Left forelimb (tissue), 1 donor: ENCODE results near the gene SCML1.
A peak's percentile ranks its signal among the peaks of the same experiment; 100 is the strongest.

ENCODE experiments used
- DNase-seq: peaks from one replicate; pipeline ENCODE4 v3.0.0-alpha.2; 2018; ENCODE audit warnings: low spot score

Gene SCML1, protein sequence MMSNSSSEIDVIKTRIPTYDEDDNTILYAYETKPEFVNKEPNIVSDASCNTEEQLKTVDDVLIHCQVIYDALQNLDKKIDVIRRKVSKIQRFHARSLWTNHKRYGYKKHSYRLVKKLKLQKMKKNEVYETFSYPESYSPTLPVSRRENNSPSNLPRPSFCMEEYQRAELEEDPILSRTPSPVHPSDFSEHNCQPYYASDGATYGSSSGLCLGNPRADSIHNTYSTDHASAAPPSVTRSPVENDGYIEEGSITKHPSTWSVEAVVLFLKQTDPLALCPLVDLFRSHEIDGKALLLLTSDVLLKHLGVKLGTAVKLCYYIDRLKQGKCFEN

DNA sequence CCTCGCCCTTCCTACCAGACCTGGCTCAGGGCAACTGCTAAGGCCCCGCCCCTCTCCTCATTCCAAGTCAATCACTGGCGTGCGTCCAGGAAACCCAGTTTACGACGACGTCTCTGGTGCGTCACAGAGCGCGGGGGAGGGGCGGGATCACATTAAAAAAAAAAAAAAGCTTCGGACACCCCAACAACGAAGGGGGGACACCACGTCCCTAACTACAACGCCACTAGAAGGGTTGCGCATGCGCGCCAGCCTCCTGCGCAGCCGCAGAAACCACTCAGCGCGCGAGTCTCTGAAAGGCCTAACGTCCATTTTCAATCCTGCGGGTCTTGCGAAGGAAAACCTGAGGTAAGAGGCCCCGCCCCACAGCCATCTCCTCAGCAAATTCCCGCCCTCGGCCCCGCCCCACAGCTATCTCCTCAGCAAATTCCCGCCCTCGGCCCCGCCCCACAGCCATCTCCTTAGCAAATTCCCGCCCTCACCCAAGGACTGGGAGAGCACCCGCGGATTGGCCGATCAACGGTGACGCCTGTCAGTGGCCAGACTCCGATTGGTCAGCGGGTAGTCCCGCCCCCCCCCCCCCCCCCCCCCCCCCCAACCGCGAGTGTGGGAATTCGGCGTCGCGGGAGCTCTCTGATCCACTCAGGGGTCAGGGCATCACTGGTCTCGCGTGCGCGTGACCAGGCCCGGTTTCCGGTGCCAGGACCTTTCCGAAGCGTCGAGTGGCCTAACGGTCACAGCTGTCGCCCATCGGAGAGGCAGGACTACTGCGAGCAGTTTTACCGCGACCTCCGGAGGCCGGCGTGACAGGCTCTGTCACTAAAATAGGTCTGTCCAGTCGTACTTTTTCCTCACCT, at the start of gene SCML1:
SCML1 (plus strand) TSS at position 638 of the 854 bp plus-strand sequence. CDS start 6,694 bp downstream, outside the sequence.
- DNase-seq = peak; percentile 95

DNA sequence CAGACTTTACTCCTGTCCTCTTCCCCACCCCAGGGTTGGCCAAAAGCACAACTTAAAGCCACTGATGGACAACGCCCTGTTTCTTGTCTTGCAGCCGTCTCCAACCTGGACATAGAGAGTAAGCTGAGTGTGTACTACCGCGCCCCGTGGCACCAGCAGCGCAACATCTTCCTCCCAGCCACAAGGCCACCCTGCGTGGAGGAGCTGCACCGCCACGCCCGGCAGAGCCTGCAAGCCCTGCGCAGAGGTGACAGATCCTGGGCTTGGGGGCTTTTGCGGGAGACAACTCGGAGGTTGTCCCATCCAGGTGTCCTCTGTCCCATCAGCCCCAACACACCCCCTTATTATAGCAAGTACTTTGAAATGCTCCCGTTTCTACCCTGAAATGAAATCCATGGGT, 49.6 kb upstream of the SCML1 start:
- no peak for DNase-seq

DNA sequence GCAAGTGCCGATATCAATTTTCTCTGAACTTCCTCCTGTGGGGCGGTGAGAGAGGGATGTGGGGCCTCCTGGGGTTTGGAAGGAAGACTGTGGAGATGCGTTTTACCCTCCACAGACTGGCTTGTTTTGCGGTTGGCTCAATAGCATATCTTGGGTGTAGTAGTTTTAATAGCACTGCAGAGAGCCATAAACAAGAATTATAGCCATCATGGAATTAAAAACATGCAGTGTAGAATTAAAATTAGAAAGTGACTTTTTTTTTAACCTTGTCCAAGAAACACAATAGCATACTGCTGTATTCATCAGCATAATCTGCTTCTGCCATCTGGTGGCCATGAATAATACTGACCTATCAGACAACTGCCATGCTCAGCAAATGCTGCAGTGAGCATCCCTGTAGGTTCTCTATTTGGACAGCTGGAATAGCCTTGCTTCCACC, 47.3 kb upstream of the SCML1 start:
- DNase-seq = no peak

DNA sequence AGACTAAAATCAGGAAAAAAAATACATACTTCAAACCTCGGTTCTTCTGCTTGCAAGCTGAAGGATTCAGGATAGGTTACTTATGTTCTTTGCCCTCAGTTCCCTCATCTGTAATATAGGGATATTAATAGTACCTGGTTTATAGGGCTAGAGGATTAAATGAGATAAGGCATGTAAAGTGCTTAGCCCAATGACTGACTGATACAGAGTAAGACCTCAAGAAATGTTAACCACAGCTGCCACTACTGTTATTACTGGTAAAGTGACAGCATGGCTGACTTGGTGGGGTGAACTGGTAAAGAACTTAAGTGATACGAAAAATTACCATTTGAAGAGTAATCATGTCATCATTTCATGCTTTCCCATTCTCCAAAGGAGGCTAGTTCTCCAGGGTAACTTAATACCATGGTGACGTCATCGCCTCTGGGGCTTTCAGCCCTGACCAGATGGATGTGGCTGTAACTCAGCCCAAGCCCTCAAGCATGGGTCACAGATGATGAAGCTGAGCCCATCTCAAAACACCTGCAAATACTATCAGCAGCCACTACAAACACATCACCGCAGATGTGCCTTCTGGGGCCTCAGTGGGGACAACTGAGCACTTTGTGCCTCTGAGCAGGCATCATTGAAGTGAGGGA, 44.5 kb upstream of the SCML1 start:
- no peak for DNase-seq

DNA sequence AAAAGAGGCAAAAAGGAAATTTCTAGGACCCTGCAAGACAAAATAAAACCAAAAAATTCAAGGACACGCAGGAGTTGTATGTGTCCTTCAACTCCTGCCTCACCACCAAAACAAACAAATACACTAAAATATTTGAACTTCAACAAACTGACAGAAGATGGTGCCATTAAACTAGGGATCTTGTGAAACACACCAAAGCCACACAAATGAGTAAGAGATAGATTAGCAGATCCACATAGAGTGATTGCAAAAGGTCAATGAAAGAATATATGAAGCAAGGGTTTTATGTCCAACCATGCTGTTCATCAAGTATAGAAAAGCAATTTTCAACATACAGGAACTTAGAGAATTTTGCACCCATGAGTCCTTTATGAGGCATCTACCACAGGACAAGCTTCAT, 40.1 kb upstream of the SCML1 start:
- no peak for DNase-seq

DNA sequence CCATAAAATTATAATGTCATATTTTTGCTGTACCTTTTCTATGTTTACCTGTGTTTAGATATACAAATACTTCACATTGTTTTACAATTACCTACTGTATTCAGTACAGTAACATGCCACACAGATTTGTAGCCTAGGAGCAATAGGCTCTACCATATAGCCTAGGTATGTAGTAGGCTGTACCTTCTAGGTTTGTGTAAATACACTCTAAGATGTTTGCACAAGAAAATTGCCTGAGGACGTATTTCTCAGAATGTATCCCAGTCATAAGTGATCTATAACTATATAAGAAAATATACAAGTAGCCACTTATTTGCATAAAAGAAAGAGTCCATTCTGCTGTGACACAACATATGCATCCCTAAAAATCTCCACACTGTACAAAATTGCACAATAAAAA, 36.3 kb upstream of the SCML1 start:
- DNase-seq = no peak

DNA sequence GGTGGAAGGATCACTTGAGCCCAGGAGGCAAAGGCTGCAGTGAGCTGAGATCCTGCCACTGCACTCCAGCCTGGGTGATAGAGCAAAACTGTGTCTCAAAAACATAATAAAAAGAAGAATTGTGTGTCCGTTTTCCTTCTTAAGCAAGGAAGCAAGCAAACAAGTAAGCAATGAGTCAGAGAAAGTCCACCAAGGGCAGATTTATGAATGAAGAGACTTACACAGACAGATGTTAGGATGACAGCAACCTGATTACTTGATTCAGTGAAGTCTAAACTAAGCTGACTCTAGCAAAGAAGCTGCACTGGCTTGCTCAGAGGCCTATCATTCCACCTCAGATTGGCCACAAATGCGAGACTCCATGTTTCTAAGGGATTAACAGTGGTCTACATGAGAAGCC, 34.1 kb upstream of the SCML1 start:
- DNase-seq = no peak

DNA sequence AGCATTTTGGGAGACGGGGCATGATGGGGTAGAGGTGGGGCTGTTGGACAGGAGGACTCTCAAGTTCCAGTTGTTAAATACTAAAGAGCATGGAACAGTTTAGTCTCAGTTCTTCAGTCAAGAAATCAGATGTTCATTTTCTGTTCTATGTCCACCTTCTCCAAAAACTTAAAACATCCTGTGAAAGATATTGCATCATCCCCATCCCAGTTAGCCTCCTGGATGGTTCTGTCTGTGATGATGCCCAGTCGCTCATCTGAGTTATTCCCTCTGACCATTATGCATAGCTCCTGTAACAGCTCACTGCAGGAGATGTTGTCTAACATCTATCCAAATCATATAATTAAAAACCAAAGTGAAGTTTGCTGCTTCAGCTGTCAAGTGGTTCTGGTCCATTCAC, 32.1 kb upstream of the SCML1 start:
- no peak for DNase-seq

DNA sequence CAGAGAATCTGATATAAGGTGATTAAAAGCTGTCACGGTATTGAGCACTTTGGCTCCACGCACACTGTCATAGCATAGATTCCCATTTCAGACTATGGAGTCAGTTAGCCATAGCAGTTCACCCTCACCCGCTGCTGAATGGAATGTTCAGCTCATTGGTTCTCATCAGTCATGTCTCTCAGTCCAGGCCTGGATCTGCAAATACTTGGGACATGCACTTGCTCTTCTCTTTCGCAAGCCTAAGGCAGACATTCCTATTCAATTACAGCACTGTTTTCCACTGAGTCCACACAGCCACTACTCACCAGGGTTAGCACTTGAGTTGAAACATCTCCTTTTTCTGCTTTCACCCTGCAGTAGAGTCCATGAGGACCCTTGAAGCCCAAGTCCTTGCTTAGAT, 30.6 kb upstream of the SCML1 start:
- DNase-seq = no peak

DNA sequence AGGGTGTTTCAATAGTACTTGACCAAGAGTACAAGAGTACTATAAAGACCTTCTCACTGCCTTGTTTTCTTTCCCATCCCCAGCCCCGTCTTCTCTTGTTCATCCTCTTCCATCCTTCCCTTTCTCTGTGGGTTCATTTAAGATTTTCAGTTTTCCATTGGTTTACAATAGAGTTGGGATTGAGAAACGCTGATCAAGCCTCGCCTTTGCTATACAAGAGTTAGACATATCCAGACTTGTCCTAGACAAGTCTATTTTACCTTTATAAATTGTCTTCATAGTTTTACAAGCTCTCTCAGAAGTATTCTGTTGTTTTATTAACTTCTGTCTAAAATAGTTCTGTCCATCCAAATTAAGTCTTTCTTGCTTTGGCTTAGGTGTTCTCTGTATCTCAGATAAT, 29.6 kb upstream of the SCML1 start:
- DNase-seq = no peak

DNA sequence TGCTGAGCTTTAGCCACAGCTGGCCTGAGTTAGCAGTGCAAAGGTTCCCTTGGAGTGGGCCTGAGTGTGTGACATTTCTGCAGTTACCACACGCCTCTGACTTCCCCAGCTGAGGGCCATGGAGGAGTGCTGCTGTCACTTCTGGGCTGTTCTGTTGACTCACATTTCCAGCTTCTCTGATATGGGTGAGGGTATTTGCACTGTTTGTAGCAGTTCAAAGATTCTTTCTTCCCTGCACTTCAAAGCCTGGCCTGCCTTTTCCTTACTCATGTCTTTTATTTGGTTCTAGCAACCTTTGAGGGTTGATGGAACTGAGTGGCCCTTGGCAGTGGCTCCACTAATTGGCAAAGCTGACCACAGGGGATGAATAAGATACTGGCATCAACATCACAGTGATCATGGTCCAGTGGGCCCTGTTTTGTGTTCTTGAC, 26.4 kb upstream of the SCML1 start:
- no peak for DNase-seq

DNA sequence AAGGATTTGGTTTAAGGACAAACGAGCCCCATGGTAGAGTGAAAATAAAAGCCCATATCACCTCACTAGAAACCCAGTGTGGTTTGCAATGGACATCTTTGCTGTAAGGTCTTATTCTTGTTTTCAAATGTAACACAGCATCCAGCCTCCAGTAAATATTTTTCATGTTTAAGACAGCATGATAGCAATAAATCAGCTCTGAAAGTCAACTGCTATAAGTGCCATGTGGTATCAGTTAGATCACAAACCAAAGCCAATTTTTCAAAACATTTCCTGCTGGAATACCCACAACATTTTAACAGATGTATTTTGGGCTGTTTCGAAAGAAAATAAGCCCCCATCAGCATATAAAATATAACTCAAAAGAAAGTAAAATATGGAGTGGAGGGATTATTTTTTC, 24.0 kb upstream of the SCML1 start:
- DNase-seq = no peak

DNA sequence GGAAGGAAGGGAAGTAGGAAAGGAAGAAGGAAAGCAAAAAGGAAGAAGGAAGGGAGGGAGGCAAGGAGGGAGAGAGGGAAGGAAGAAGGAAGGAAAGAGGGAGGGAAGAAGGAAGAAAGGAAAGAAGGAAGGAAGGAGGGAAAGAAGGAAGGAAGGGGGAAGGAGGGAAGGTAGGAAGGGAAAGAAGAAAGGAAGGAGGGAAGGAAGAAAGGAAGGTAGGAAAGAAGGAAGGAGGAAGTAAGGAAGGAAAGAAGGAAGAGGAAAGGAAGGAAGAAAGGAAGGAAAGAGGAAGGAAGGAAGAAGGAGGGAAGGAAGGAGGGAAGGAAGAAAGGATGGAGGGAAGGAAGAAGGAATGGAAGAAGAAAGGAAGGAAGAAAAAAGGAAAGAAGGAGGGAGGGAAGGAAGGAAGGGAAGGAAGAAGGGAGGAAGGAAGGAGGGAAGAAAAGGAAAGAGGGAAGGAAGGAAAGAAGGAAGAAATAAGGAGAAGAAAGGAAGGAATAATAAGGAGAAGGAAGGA, 18.6 kb upstream of the SCML1 start:
- DNase-seq = no peak

DNA sequence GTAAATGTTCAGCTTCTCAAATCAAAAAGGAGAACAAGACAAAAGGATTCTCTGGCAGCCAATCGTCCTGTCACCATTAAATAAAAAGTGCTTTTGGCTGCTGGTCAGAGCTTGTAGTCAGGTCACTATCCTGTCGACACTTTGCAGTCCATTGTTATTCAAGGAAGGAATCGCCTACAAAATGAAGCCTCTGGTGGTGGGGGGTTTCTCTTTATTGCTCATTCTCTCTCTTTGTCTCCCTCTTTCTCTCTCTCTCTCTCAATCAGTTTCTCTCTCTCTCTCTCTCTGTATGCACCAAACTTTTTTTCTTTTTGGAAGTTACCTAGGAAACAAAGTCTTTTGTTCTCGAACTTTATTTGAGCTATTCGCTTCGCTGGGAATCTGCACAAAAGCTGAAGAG, 17.6 kb upstream of the SCML1 start:
- no peak for DNase-seq

DNA sequence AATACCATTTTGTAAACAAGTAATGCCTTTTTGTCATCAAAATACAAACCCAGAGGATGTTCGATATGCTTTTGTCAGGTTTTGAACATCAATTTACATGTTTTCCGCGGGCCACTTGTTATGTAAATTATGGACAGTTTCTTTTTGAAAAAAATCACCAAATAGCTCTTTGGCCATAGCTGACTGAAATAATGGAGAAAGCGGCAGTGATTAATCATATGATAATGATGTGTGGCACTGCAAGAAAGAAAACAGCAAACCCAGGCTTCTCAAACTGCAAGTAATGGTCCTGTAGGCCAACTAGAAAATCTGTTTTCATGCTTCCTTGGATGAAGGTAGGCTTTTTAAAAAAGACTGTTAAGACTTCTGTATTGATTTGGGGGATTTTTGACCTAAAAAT, 15.6 kb upstream of the SCML1 start:
- no peak for DNase-seq

DNA sequence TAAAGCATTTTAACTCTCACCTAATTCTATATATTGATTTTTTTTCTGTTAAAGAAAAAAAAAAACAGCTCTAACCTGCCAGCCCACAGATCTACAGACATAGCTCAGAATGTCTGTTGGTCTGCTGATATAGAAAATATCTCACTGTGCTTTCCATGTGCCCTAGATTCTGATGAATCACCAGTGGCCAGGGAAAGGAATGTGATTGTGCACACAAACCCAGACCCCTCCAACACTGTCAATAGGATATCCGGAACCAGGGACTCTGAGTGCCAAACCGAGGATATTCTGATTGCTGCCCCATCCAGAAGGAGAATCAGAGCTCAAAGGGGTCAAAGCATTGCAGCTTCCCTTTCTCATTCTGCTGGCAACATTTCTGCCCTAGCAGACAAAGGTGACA, 12.1 kb upstream of the SCML1 start:
- DNase-seq = no peak

DNA sequence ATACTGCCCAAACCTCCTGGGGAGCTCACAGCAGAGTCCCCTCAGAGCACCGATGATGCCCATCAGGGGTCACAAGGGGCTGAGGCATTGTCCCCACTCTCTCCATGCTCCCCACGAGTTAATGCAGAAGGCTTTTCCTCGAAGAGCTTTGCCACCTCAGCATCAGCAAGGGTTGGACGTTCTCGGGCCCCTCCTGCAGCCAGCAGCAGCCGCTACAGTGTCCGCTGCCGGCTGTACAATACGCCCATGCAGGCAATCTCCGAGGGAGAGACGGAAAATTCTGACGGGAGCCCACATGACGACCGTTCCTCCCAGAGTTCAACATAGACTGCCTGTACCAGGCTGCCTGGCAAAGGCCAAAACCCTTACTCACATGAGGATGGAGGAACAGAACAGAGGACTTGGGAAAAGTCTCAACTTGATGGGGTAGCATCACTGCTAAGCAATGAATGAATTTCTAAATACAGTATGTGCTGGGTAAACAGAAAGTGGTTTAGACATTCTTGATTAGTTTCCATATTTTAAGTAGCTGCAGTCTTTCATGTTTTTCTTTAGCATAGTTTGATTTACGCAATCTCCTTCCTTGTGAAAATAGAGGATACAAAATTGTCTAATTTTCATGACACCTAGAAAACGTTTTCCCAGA, 5.0 kb upstream of the SCML1 start:
- DNase-seq = no peak

DNA sequence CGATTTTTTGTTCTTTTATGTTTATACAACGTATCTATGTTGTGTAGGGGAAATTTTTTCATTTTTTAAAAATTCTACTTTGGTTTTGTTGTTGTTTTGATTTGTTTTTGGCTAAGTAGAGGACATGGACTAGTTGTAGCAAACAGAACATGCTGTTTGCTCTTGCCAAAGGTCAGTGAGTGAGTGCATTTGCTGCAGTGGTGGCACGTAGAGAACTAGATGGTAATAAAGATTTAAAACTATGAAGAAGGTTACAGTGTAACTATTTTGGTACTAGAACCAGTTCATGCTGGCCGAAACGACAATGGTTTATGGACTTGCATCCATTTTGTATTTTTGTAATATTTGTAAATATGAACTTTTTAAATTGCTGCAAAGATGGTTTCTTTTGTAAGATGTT, 1.9 kb upstream of the SCML1 start:
- no peak for DNase-seq

DNA sequence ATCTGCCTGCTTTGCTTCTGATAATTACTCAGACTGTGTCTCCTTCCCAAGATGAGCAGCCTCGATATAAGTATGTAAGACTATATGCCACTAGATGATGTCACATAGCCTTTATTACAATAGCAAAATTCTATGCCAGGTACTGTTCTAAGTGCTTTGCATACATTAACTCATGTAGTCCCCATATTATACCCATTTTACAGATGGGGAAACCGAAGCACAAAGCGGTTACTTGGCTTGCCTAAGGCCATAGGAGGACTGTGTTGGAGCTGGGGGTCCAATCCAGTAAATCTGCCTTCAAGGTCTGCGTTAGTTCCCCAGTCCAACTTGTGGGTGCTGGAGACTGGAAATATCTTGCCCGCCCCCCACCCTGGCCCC, 826 bp upstream of the SCML1 start:
- no peak for DNase-seq

DNA sequence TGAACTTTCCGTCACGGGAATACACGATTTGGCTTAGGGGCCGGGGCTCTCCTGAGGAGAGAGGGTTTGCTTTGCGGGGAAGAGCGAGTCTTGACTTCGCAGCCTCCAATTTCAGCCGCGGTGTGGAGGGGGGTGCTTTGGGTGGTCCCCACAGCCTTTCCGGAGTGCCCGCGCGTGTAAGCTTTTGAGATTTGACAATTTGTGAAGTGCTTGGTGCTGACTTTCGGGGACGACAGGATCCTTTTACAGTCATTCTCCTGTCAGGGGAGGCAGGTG, 355 bp downstream of the SCML1 start:
- no peak for DNase-seq

DNA sequence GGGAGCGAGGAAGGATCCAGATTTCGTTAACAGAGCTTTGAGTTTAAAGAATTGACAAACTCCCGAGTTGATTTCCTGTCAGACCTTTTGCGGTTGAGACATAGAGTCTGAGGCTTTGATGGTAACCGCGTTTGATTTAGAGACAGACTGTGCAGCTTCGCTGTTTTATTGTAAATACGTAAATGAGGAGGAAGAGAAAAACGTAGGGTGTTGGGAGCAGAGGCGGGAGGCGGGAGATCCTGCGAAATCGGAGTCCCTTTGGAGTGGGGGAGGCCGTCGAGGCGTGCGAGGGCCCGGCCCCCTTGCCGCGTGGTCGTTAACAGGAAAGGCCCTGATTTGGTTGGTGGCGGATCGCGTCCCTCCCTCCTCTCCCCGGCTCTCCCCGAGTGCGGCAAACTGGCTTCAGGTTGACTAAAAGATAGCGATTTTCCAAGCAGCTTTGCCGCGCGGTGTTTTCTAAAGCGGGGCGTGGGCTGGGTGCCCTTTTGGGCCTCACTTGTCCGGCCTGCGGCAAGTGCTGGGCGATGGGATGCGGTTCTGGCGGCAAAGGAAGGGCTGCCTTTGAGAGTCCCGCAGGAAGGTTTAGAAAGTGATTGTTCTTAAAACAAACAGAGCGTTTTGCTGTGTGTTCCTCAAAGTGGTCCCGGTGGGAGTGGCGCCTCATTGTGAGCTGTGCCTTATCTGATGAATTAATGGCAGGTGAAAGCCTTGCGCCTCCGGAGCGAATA, 857 bp downstream of the SCML1 start:
- DNase-seq = peak; percentile 66
